Erythroblast (primary cell): Measurements from ENCODE around the gene HJV.
A peak's percentile ranks its signal among the peaks of the same experiment; 100 is the strongest.

Experiments
- DNase-seq, 2 experiments: peaks; one replicate each; lab custom pipeline; 2025; lab: John Stamatoyannopoulos, UW
- GATA1 ChIP-seq: IDR thresholded peaks from 2 replicates; pipeline ENCODE4 v1.6.1; 2011; ENCODE audit warnings: low read depth, mild to moderate bottlenecking, control low read depth, low read length, moderate library complexity
- POLR2A ChIP-seq: IDR thresholded peaks from 2 replicates; pipeline ENCODE4 v1.6.1; 2011; ENCODE audit warnings: mild to moderate bottlenecking, low read length

The HJV gene

DNA sequence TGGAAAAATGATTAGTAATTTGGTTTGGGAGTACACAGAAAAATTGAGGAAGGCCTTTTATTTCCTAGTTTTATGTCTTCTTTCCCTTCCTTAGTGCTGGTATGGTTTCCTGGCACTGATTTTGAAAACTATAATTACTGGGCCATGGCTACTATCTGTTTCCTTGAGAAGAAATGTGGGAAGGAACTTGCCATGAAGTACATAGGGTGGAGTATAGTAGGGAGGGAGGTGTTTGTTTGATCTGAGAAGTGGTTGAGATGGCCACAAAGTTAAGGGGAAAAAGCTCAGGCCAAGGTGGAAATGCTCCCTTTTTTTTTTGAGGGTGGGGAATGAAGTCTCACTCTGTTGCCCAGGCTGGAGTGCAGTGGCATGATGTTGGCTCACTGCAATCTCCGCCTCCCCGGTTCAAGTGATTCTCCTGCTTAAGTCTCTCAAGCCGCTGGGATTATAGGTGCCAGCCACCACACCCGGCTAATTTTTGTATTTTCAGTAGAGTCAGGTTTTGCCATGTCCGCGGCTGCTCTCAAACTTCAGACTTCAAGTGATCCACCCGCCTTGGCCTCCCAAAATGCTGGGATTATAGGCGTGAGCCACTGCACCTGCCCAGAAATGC lies 11.3 kb downstream of the HJV start:
- TF ChIP-seq POLR2A, result no peak
- no peak for TF ChIP-seq GATA1
- no peak for DNase-seq

DNA sequence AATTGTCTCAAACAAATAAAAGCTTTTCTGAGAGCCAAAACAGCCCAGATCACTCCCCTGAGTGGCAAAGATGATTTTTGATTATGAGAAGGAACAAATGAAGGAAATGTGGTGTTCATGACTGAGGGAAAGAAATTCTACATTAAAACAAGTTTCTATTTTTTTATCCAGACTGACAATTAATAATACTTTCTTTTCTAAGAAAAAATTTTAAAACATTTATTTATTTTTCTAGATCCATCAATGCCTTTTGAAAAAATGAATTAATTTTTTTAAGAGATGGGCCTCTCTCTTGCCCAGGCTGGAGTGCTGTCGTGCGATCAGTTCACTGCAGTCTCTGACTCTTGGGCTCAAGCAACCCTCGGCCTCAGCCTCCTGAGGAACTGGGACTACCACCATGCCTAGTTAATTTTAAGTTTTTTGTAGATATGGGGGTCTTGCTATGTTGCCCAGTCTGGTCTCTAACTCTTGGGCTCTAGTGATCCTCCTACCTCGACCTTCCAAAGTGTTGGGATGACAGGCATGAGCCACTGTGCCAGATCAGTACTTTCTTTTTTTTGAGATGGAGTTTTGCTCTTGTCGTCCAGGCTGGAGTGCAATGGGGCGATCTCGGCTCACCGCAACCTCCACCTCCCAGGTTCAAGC lies 13.9 kb downstream of the HJV start:
- TF ChIP-seq GATA1 (no peak), POLR2A (no peak)
- no peak for DNase-seq

DNA sequence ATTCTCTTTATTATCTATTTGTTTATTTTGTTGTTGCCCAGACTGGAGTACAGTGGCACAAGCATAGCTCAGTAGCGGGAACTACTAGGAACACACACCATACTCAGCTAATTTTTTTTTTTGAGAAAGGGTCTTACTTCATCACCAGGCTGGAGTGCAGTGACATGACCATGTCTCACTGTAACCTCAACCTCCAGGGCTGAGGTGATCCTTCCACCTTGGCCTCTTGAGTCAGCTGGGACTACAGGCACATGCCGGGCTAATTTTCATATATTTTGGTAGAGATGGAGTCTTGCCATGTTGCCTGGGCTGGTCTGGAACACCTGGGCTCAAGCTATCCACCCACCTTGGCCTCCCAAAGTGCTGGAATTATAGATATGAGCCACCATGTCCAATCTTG lies 19.8 kb downstream of the HJV start:
- no peak for DNase-seq

DNA sequence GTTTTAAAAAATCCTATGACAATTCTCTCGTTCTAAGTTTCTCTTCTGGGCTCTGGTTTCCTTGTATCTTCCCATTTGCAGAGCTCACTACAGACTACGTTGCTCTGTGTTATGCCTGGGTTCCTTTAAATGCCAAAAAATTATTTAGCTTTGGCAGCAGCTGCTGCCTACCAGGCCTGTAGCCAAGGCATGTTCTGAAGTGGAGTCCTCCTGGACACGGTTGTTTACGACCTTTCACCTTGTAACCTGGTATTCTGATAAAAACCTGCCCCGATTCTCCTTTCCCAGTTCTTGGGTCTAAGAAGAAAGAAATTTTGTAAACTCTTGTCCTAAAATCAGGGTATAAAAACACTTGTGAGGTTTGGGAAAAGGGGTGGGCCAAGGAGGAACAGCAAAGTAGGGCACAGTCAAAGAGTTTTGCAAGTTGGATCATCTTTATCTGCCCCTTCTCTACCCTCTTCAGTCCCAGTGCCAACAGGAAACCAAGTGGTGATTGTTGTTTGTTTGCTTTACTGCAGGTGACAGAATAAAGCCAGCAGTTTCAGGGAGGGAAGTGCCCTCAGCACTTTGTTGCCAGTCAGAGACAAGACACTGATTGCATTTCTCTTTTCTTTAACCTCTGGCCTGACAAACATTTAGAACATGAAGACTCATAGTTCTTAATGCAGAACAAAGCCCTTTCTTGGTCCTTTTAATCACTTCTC lies 22.1 kb downstream of the HJV start:
- TF ChIP-seq POLR2A (no peak), GATA1 (no peak)
- DNase-seq, result no peak

More for the DNA sequence above, 19.8 kb downstream of the HJV start:
- TF ChIP-seq POLR2A (no peak), GATA1 (no peak)

DNA sequence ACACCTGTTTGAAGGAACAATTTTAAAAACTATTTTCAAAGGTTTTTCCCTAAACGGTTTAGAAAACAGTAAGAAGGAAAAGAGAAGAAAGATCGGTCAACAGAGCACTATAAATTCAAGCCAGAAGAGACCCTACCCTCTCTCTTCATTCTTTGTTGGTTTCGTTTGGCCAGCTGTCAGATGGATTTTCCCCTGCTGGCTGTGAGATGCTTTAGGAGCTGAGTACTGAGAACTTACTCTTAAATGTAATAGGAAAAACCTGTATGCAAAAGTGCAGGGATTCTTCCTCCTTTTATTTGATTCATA lies 23.9 kb downstream of the HJV start:
- DNase-seq, result peak in 1 of 2 experiments; percentile 47
- TF ChIP-seq POLR2A (no peak), GATA1 (no peak)

DNA sequence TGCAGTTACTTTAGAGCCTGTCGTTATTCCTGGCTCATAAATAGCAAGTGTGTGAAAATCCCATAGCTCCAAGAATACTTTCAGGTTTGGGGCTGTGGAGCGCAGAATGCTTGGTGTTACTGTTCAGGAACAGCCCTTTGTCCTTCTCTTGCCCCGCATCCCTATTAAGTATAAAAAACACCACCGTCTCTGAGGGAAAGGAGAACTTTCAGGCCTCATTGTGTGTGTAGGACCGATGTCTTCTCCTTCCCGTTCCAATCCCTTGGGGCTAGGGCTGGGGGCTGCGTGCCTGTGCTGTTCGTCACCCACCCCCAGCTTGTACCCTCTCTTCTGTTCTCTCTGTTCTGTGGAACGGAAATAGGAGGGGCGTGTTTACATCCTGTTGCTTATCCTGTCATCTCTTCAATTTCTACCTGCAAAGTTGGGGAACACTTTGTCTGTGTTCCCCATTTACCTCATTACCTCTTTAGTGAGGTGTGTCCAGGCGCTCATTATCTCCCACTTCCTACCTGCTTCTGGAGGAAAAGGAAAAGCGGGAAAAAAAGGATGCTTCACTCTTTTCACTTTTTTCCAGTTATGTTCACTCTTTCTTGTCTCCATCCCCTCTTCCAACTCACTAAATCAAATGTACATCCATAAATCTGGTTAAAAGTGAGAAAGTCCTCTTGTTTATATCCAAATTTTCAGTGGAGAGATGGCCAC lies 24.4 kb downstream of the HJV start:
- DNase-seq, result peak; percentile 70 to 86
- no peak for TF ChIP-seq GATA1
- no peak for TF ChIP-seq POLR2A

DNA sequence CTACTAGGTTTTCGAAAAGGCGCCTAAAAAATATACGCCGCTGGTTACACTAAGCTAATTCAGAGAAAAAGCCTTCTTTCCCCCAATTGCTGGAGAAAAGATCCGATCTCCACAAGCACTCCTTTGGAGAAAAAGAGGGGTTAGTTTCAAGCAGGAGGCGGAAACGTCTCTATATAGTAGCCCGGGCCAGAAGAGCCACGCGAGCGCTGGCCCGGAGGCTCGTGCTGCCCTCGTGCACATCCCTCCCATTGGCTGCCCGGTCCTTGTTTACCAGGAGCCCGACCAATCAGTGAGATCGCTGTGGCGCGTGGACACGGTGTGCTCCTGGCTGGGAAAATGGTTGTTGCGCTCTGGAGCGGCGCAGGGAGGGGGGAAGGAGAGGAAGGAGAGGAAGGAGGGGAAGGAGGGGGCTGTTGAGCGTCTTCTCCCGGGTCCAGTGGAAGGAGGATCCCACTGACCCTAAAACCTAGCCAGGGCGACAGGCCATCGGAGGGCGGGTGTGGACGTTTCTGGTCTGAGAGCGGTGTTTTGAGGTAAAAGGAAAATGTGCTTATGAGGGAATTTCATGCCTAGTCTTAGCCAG lies 25.0 kb downstream of the HJV start, which contains the start of gene TXNIP:
TSS of gene TXNIP (minus strand) at position 147 of the 583 bp plus-strand sequence. CDS start 313 bp downstream, outside the sequence.
- peak; percentile 98 for DNase-seq
- TF ChIP-seq GATA1 (no peak), POLR2A (peak; percentile 99)

DNA sequence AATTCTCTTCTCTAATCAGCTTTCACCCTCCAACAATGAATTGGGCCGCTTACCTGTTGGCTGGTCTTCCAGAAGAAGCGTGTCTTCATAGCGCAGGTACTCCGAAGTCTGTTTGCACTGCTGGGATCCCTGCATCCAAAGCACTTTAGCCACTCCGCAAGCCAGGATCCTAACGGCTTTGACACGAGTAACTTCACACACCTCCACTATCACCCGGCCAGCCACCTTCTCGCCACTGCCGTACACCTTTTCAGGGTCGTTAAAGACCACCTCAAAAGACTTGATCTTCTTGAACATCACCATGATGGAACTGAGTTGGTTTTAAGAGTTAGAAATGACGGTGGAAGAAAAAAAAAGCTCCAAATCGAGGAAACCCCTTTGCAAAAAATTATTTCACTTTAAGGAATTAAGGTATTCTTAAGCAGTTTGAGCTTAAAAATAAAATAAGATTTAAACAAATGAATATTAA lies 25.5 kb downstream of the HJV start:
- TF ChIP-seq GATA1 (no peak), POLR2A (no peak)
- DNase-seq, result peak; percentile 48 to 75

DNA sequence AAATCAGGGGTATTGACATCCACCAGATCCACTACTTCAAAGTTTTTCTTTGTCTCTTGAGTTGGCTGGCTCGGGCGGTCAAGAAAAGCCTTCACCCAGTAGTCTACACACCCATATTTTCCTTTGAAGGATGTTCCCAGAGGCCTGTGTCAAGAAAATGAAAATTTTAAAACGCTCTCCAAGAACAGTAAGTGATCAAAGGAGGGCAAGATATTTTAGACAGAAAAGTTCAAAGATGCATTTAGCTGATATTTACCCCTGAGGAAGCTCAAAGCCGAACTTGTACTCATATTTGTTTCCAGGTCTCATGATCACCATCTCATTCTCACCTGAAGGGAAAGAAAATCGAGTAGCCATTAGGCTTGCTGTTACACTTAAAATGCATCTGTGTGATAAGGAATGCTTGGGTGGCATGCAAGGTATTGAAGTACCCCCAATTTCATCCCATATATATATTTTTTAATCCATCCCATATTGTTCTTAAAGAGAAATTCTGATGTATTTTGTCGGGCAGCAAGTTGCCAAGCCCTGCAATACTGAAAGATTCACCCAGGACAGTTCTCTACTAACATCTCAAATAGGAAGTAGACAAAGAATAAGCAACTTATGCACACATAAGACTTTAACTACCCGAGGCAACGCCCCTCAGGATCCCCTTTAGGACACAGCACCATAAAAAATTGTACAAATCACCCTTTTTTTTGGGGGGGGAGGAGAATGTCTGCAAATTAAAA lies 26.2 kb downstream of the HJV start:
- TF ChIP-seq POLR2A (no peak), GATA1 (no peak)
- DNase-seq, result peak; percentile 36 to 66

DNA sequence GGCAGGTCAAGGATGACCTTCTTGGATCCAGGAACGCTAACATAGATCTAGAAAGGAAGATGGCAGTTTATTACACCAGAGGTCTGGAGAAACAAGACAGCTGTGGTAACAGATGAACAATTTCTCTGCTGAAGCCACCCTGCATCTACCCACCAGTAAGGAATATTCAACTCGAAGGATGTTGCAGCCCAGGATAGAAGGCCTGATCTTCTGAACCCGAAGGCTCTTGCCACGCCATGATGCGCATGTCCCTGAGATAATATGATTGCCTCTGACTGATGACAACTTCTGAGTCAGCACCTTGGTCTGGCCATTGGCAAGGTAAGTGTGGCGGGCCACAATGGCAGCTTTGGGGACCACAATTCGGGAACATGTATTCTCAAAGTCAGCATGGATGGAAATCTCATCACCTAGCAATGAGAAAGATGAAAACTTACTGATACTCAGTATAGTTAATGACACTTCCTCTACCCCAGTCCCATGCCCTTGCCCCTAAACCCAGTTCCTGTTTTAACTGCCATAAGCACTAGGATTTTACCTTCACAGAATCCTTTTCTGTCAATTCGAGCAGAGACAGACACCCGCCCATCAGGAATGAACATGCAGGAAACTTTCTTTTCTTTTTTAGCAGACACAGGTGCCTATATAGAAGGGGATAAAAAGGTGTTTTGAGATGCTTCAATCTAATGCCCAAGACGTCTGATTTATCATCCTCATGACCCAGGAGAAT lies 27.0 kb downstream of the HJV start:
- DNase-seq, result peak; percentile 53 to 75

DNA sequence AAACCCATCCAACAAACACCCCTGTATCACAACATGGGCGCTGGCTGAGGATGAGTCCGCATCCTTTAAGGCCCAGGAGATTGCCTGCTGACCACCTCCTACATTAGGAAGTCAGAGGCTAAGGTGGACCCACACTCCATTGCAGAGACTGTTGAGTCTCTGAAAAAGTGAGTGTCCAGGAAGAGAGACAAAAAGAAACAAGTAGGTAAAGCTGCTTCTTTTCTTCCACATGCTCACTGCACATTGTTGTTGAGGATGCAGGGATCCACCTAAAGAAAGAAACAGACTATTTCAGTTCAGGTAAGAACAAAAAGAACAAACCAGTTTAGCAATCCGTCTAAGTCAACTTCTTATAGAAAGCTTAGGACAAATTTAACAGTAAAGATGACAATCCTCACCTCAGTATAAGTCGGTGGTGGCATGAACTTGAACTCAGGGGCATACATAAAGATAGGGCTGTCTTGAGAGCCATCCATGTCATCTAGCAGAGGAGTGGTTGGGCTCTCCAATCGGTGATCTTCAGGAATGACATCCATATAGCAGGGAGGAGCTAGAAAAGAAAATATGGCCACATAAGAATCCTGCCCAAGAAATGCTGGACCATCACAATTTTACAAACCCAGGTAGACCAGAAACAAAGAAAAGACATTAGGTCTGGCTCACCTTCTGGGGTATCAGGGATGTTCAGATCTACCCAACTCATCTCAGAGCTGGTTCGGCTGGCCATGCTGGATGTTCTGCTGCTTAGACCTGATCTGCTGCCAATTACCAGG lies 27.7 kb downstream of the HJV start:
- DNase-seq, result peak in 1 of 2 experiments; percentile 35
- TF ChIP-seq POLR2A, result no peak
- no peak for TF ChIP-seq GATA1

More for the DNA sequence above, 27.0 kb downstream of the HJV start:
- TF ChIP-seq POLR2A, result peak; percentile 67
- no peak for TF ChIP-seq GATA1
